ENCODE data around the gene CLEC4G.

- no peak for TF ChIP-seq CTCF (IDR thresholded peaks at IDR 0.05; ENCODE audit: low read length)
- no peak for TF ChIP-seq EZH2 (IDR thresholded peaks at IDR 0.05; ENCODE audit: borderline replicate concordance, low read length)
These were observed 40.4 kb downstream of the CLEC4G start for GRCh38 chr19:7691497-7691896.

All from OCI-LY1 (cell line).